Fibroblast of the aortic adventitia (primary cell): ENCODE data around the gene ZNF41. TPM values are rescaled to one million over a fixed set of nuclear protein-coding genes. Genes with fewer than 3 reads are reported as not detected.

ENCODE experiments used
- DNase-seq: peaks from one replicate; pipeline ENCODE4 v3.0.0-alpha.2; 2010; ENCODE audit warnings: low read depth
- H3K4me3 ChIP-seq: 2 replicates; pipeline ENCODE4 v1.5.1; 2011; ENCODE audit warnings: low read depth, mild to moderate bottlenecking, control low read depth, low read length, moderate library complexity
- CTCF ChIP-seq: IDR thresholded peaks from 2 replicates; pipeline ENCODE4 v1.5.1; 2011; ENCODE audit warnings: mild to moderate bottlenecking, low read length, control low read depth, inconsistent platforms; ENCODE audit not compliant: insufficient read depth
- total RNA-seq: library from RNA; depleted of rRNA; stranded (reverse); fragments of >200 nt; gene quantifications from 2 replicates; pipeline ENCODE4 v1.2.3, GENCODE V29; 2012; ENCODE audit warnings: low replicate concordance

ZNF41 gene
- total RNA-seq, 1 donor = 10.5 TPM

GRCh38 chrX:47467106-47467505 is 15.9 kb downstream of the ZNF41 start:
- no peak for DNase-seq
- no peak for TF ChIP-seq CTCF
- H3K4me3 ChIP-seq = no peak overlapping the region

- no peak for DNase-seq
- no peak for TF ChIP-seq CTCF
- no peak overlapping the region for H3K4me3 ChIP-seq
These were observed 22.5 kb downstream of the ZNF41 start for GRCh38 chrX:47460561-47460960.

GRCh38 chrX:47458528-47458927 is 24.5 kb downstream of the ZNF41 start:
- no peak for DNase-seq
- no peak overlapping the region for H3K4me3 ChIP-seq
- no peak for TF ChIP-seq CTCF

- no peak for TF ChIP-seq CTCF
- no peak overlapping the region for H3K4me3 ChIP-seq
- no peak for DNase-seq
These were observed 26.9 kb downstream of the ZNF41 start for GRCh38 chrX:47456080-47456479.

- no peak overlapping the region for H3K4me3 ChIP-seq
- no peak for TF ChIP-seq CTCF
- no peak for DNase-seq
These were observed 30.9 kb downstream of the ZNF41 start for GRCh38 chrX:47452112-47452511.

GRCh38 chrX:47448165-47448806 is 34.7 kb downstream of the ZNF41 start:
- no peak overlapping the region for H3K4me3 ChIP-seq
- TF ChIP-seq CTCF = no peak
- no peak for DNase-seq

- no peak for DNase-seq
- TF ChIP-seq CTCF = no peak
- H3K4me3 ChIP-seq = no peak overlapping the region
These were observed 35.4 kb downstream of the ZNF41 start for GRCh38 chrX:47447607-47448006.
